GM18909 (cell line): Measurements from ENCODE around the gene KREMEN1.

ENCODE experiments used
- ATAC-seq: cut with Tn5 transposase; IDR thresholded peaks from one replicate; pipeline ENCODE4 v1.9.1; 2021; ENCODE audit warnings: mild to moderate bottlenecking; ENCODE audit not compliant: unreplicated experiment, poor library complexity

The KREMEN1 gene

DNA sequence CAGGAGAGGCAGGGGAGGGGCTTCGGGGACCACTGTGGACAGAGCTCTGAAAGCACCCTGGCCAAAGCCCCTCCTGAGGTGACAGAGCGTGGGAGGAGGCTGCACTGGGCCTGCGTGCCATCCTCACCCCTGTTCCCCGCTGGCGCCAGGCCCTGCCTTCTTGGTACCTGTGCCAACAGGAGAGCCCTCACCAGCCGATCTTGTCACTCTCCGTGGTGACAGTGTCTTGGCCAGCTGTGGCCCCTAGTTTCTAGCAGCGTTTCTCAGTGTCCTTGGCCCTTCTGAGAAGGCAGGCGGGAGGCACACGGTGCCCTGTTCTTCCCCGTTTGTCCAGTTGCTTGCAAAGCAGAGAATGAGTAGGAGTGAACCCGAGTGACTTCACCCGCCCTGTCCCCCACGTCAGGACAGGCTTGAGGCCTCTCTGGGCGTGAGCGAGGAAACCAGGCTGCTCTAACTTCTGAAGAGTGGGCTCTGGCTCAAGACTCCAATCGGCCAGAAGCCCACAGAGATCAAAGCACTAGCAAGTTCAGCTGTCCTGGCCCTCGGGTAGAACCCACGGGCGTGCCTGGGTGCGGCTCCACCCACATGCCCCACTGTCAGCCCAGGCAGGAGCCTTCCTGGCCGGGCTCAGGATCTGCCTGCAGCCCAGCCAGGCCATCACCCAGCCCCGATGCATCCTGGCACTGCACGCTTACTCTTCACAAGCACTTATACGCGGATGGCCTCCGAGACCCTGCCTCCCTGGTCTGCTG lies 72.7 kb downstream of the KREMEN1 start:
- ATAC-seq = no peak

DNA sequence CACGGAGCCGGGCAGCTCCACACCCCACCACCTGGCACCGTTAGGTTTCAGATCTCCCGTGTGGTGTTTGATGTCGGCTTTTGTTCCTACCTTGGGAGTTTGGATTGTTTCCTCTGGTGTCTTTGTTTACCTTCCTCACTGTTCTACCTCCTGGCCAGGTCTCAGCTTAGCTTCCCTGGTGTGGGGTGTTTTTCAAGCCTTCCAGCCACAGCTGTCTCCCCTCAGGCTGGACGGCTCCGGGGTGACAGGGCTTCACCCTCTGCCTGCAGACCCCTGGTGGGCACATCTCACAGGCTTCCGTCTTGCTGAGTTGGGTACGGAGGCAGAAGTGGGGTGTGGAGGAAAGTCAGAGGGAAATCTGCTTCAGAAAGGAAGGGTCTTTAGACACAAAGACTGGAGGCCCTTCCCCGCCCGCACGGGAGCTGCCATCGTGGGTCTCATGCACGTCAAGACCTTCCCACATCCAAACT lies 73.3 kb downstream of the KREMEN1 start:
- no peak for ATAC-seq

DNA sequence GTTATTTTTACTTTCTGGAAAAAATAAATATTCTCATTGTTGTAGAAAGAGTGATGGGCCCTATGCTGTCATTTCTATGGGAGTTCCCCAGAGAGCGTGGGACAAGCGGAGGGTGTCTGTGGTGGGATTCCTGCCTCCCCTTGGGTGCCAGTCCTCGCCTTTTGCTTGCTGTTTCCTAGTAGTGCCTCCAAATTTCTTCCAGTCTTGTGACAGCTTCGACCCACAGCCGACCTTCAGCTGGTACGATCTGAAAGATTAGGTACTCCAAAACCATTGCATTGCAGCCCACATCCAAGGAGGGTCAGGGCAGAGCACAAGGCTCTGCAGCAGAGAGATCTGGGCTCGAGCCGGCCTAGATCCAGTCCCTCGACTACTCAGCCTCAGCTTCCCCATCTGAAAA lies 73.9 kb downstream of the KREMEN1 start:
- no peak for ATAC-seq

DNA sequence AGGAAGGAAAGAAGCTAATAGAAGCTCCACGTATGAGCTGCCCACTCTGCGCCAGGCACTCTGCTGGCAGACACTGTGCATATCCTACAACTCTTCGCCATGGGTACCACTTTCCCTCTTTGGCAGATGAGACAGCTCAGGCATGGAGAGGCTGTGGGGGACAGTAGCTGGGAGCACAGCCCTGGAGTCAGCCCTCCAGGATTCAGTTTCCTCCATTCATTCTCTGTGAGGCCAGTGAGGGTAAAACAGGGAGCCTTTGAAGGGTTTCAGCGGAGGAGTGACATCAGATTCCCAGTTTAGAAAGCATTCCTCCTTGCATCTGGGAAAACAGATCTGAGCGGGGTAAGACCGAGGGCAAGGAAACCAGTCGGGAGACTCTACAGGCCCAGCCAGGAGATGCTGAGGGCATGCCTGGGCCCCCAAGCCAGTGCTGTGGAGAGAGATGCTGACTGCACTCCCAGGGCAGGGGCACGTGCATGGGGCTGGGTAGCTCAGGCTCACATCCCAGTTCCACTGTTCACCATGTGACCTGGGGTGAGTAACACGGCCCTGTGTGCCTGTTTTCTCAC lies 74.6 kb downstream of the KREMEN1 start:
- ATAC-seq = no peak

DNA sequence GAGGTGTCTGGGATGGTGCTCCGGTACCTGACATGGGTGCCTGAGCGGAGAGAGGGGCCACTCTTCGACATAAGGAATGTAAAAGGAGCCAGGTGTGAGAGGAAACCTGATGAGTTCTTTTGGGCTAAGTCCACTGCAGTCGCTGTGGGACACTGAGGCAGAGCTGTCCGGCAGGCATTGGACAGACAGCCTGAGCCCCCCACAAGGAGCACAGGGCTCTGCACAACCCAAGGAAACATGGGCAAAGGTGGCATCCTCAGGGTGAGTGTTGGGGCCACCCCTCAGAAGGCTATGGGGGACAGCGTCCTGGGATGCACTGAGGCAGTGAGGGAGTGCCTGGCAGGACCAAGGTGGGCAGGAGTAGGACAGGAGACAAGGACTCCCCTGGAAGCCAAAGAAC lies 75.2 kb downstream of the KREMEN1 start:
- ATAC-seq = no peak

DNA sequence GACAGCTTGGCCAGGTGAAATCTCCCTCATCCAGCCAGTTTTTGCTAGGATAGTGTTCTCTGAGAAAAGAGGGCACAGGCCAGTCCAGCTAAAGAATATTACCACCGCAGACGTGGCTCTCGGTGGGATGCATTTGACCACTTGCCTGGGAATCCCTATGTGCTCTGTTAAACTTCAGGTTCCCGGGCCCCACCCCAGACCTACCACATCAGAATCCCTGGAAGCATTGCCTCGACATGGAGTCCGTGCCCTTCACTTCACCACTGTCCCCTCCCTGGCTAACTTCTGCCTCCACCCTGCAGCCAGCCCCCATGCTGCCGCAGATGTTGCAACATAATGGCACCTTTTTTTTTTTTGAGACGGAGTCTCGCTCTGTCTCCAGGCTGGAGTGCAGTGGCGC lies 76.0 kb downstream of the KREMEN1 start:
- ATAC-seq = no peak

DNA sequence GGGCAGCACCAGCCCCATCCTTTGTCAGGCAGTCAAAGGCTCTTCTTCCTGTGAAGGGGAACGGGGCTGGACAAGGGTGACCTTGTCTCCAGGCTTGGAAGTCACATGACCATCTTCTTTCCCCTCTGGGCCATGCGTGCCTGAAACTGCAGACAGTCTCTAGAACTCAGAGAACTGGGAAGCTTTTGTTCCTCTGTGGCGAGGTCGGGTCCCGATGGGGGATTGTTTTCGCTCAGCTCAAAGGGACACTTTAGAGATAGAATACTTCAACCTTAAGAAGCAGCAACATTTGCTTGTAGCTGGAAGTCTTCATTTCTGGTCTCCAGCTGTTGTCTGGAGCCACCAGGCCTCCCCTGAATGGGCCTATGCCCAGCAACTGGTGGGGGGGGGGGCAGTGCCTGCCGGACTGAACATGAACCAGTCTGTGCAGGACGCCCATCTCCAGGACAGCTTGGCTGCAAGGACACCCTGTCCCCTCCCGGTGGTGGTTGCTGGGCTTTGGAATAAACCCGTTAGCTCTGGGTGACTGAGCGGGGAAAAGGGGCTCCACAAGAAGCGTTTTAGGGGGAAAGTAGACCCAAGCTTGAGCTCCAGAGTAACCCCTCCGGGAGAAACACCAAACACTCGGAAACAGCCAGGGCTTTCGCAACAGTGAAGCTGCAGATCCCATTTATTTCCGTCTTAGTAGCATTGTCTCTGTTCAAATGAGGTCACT lies 77.2 kb downstream of the KREMEN1 start:
- no peak for ATAC-seq

DNA sequence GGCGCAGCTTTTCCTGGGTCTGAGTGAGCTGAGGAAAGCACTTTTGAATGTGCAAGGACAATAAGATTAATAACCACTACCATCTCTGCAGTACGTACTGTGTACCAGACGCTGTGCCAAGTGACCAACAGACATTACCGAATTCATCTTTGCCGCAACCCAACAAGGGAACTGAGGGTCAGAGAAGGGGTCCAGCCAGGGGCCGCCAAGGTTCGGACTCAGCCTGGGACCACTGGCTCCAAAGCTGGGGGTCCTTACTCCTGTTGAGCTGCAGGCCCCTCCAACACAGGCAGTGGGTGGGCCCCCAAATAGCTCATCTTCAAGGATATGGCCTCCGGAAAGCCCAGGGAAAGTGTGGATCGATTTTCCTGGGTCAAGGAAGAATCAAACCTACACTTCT lies 77.9 kb downstream of the KREMEN1 start:
- no peak for ATAC-seq

DNA sequence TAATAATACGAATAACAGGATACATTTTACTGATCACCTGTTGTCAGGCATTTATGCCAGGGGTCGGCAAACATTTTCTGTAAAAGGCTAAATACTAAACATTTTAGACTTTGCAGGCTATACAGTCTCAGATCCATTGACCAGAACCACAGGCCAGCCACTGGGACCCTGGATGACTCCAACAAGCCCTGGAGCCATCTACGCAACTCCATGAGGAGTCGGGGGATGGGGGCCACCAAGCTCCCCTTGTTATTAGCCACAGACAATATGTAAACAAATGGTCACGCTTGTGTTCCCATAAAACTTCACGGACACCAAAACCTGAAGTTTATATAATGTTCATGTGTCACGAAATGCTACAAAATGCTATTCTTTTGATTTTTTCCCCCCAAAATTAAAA lies 78.5 kb downstream of the KREMEN1 start:
- no peak for ATAC-seq

DNA sequence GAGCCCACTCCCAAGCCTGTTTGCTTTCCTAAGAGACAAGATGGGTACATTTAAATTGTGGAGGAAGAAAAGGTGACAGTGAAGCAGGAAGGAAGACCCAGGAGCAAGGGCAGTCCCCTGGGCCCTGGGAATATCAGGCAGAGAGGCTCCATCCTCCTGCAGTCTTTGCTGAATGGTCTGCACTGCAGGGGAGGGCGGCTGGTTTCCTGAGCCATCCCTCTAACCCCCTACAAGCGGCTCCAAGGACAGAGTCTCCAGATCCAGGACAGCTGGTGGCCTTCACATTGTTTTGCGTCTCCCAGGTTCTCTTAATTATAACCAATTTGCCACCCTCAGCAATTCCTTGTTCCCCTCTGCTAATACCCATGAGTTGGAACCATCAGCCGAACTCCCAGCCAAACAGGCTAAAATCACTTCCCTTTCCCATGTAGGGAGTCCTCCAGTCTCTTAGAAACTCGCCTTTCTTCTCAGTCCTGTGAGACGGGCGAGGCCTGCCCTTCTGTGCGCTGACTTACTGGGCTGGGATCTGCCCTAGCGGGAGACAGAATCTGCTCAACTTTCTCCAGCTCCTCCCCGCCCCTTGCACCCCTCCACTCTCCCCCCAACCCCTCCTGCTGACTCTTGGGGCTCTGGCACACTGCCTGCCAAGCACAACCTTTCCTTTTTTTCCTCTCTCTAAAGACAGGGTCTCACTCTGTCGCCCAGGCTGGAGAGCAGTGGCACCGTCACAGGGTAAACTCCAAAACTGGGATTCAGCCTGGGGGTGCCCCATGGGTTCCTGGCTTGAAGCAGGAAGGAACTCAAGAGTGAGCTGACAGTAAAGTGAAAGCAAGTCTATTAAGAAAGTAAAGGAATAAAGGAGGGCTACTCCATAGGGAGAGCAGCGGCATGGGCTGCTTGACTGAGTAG lies 79.5 kb downstream of the KREMEN1 start:
- ATAC-seq = no peak

DNA sequence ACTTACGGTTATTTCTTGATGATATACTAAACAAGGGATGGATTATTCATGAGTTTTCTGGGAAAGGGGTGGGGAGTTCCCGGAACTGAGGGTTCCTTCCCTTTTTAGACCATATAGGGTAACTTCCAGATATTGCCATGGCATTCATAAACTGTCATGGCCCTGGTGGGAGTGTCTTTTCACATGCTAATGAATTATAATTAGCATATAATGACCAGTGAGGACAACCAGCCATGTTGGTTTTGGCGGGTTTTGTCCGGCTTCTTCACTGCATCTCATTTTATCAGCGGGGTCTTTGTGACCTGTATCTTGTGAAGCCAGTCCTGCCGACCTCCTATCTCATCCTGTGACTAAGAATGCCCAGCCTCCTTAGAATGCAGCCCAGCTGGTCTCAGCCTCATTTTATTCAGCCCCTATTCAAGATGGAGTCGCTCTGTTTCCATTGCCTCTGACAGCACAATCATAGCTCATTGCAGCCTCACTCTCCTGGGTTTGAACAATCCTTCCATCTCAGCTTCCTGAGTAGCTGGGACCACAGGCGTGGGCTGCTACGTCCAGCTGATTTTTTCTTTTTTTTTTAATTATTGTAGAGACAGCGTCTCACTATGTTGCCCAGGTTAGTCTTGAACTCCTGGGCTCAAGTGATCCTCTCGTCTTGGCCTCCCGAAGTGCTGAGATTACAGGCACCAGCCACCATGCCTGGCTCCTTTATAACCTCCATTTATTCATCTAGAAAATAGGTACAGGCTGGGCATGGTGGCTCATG lies 80.3 kb downstream of the KREMEN1 start:
- ATAC-seq = no peak

DNA sequence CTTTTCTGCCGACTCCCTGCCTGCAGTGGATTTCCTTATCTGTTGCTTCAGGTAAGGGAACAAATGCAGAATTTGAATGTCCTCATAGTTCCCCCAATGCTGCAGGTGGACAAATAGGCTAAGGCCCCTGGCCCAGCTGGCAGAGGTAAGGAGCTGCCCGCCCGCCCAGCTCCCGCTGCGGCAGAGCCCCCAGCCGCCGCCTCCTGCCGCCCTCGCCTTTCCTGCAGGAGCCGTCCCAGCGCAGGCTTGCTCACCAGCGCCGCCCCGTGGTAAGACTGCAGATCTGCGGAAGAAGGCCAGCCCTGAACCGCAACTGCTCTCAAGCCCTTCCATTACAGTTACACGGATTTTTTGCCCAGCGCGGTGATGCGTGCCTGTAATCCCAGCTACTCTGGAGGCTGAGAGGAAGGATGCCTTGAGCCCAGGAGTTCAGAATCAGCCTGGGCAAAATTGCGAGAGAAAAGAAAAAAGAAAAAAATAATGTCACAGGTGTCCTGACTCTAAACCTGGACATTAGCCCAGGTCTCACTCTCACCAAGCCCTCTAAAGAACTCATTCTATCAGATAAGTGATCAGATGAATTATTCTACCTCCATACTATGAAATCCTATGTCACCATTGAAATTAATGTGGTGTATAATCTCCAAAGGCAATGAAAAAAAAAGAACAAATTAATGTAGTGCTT lies 81.7 kb downstream of the KREMEN1 start:
- no peak for ATAC-seq

DNA sequence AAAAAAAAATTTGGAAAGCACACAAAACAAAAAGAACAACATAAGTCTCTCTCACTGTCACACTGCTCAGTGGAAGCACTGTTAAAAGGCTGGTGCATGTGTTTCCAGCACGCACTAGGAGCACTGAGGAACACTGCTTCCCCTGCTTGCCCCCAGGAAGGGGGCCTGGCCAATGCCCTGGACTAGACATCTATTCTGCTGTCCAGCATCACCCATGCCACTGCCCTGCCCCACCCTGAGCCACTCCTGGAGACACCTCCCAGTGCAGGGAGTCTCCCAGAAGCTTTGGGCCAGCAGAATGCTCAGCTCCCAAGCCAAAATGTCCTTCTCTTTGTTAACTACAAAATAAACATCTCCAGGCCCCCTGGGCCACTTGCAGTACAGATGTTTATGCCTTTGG lies 83.1 kb downstream of the KREMEN1 start:
- ATAC-seq = no peak

DNA sequence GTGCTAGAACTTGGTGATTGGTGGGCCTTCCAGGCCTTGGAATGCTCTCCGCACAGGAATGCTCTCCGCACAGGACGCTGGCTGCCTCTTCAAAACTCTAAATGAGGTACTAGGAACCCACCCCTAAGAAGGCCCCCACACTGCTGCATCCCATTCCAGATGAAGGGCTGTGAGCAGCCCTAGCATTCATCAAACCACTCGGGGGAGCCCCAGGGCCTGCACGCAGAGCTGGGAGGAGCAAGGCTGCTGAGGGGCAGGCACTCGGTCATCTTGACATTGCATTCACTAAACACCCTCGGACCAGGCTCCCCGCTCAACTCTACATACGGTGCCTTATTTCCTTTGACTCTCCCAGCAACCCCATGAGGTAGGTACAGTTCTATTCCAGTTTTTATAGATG lies 83.7 kb downstream of the KREMEN1 start:
- no peak for ATAC-seq

DNA sequence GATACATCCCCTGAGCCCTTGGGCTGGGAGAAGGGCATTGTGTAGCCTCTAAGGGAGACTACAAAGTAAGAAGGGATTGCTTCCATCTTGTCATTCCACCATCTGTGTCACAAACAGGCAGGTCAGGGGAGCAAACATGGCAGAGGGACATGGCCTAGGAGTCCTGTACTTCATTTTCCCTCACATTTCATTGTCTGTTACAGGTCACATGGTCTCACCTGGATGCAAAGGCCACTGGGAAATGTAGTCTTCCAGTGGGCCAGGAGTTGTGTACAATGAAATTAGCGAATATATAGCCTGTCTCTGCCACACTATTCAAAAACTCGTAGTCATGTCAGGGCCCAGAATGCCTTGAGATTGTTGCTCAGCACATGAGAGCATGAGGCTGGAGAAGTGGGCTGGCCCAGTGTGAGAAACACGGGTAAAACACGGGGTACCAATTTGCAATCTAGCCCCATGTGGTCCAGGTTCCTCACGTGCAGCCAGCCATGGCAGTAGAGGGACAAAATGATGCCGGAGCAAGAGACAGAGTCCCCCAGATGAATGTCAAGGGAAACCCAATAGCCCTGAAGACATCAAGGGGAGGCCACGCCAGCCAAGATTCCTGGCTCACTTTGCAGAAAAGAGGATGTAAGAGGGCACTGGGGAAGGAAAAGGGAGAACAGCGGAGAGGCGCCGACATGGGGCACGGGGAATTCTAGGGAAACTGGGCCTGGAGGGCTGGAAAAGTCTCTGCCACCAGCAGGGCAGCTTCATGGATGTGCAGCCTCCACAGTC lies 85.1 kb downstream of the KREMEN1 start:
- no peak for ATAC-seq

DNA sequence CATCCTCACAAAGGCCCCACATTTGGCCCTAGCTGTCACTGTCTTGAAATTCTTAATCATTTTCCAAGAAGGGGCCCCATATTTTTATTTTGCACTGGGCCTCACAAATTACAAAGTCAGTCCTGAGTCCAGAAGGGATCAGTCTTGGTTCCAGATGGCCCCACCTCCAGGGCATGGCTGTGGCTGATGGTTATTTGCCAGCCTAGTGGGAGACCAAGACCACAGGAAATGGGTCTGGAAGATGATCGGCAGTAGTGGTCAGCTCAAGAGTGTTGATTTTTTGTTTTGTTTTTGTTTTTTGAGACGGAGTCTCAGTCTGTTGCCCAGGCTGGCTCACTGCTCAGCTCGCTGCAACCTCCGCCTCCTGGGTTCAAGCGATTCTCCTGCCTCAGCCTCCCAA lies 85.7 kb downstream of the KREMEN1 start:
- no peak for ATAC-seq

DNA sequence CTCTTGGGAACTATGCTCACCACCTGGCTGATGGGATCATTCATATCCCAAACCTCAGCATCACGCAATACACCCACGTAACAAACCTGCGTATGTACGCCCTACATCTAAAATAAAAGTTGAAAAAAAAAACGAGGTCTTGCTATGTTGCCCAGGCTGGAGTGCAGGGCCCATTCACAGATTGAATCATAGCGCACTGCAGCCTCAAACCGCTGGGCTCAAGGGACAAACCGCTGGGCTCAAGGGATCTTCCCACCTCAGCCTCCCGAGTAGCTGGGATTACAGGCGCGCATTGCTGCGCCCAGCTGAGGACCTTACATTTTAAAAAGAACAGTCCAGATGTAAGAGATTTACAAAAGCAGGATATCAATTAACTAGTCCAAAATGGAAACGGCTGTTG lies 91.0 kb downstream of the KREMEN1 start:
- ATAC-seq = no peak

DNA sequence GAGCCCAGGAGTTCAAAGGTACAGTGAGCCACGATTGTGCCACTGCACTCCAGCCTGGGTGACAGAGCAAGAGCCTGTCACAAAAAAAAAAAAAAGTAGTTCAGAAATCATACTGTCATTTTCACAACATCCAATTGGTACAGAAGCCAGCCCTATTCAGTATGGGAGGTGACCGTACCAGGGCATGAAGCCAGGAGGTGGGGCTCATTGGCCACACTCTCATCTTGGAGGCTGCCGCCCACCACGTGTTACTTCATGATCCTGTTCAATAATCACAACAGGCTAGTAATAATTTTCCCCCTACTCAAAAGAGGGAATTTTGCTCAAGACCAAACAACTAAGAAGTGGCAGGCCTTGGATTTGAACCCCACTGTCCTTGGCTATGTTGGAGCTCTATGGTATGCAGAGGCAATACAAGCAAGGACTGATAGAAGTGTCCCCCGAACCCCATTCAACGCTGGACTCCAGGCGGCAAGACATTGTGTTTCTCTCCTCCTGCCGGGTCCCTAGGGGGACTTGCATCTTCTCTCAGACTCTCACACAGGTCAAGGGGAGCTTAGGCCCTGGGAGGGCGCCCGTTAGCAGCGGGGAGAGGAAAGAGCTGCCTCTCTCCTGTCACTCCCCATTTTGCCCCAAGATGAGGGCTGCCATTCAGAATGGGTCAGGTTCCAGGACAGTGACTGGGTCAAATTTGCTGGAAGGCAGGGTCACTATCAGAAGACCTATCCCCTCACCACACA lies 92.7 kb downstream of the KREMEN1 start:
- ATAC-seq = no peak
